Pons (tissue), 1 donor: ENCODE data around the gene ACD.

ENCODE experiments used
- DNase-seq: peaks from one replicate; pipeline ENCODE4 v3.0.0-alpha.2; 2016; ENCODE audit warnings: low spot score

Gene ACD

GRCh38 chr16:67675999-67676398 is 15.9 kb upstream of the ACD start:
- DNase-seq: no peak

GRCh38 chr16:67675579-67675935 is 15.5 kb upstream of the ACD start:
- DNase-seq: no peak

GRCh38 chr16:67674851-67675578 is 15.0 kb upstream of the ACD start:
- no peak for DNase-seq

GRCh38 chr16:67673712-67674580 is 13.9 kb upstream of the ACD start:
- DNase-seq: peak; percentile 74

- DNase-seq: peak; percentile 75
Observed at GRCh38 chr16:67672739-67673662, 12.9 kb upstream of the ACD start.

- no peak for DNase-seq
Observed at GRCh38 chr16:67672306-67672705, 12.2 kb upstream of the ACD start.

GRCh38 chr16:67669499-67670101 is 9.5 kb upstream of the ACD start:
- no peak for DNase-seq

- no peak for DNase-seq
Observed at GRCh38 chr16:67668495-67669157, 8.6 kb upstream of the ACD start.

GRCh38 chr16:67667817-67668494 is 7.9 kb upstream of the ACD start:
- DNase-seq: peak; percentile 88

GRCh38 chr16:67667453-67667816 is 7.4 kb upstream of the ACD start:
- DNase-seq: no peak

GRCh38 chr16:67666559-67667452 is 6.7 kb upstream of the ACD start, which contains the start of the genes C16orf86 and ENKD1:
TSS of gene C16orf86 (plus strand) at chr16:67666814. CDS start at chr16:67666971, 157 bp downstream.
TSS of gene ENKD1 (minus strand) at chr16:67666750. CDS start at chr16:67666442, 308 bp downstream.
- DNase-seq: peak; percentile 71

- DNase-seq: no peak
Observed at GRCh38 chr16:67666032-67666551, 6.0 kb upstream of the ACD start.

GRCh38 chr16:67665598-67665997 is 5.5 kb upstream of the ACD start:
- DNase-seq: no peak

- no peak for DNase-seq
Observed at GRCh38 chr16:67664871-67665270, 4.8 kb upstream of the ACD start.

GRCh38 chr16:67664258-67664657 is 4.2 kb upstream of the ACD start:
- no peak for DNase-seq

- no peak for DNase-seq
Observed at GRCh38 chr16:67663877-67664222, 3.8 kb upstream of the ACD start.

- no peak for DNase-seq
Observed at GRCh38 chr16:67663151-67663876, 3.3 kb upstream of the ACD start.

GRCh38 chr16:67662653-67663010 is 2.6 kb upstream of the ACD start:
- no peak for DNase-seq
